ENCODE results near the gene SLC44A4. TPM values are rescaled to one million over a fixed set of nuclear protein-coding genes. Genes with fewer than 3 reads are reported as not detected.
A peak's percentile ranks its signal among the peaks of the same experiment; 100 is the strongest.

The SLC44A4 gene
- total RNA-seq, 1 donor from 2014 or later = 17.5 TPM

DNA sequence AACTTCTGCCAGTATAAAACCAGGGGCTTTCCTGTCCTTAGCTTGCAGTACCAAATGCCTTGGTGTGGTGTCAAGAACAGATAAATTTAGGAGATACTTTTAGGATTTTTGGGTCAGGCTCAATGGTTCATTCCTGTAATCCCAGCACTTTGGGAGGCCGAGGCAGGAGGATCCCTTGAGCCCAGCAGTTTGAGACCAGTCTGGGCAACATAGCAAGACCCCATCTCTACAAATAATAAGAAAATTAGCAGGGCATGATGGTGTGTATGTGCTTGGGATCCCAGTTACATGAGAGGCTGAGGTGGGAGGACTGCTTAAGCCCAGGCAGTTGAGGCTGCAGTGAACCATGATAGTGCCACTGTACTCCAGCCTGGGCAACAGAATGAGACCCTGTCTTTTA, 26.2 kb upstream of the SLC44A4 start:
- H3K4me3 Mint-ChIP-seq (ENCODE audit: low read depth) = no peak overlapping the region
- peaks cover 10% of the 10 kb centered on the region for H3K4me1 Mint-ChIP-seq (ENCODE audit: low read depth)
- H3K9me3 Mint-ChIP-seq (ENCODE audit: low read depth) = no peaks in the 10 kb centered on the region
- H3K27ac Mint-ChIP-seq = no peak overlapping the region
- H3K27me3 Mint-ChIP-seq = peaks cover 7% of the 10 kb centered on the region
- H3K36me3 Mint-ChIP-seq (ENCODE audit: insufficient read depth) = no peaks in the 10 kb centered on the region
- TF ChIP-seq, protein P1, sequence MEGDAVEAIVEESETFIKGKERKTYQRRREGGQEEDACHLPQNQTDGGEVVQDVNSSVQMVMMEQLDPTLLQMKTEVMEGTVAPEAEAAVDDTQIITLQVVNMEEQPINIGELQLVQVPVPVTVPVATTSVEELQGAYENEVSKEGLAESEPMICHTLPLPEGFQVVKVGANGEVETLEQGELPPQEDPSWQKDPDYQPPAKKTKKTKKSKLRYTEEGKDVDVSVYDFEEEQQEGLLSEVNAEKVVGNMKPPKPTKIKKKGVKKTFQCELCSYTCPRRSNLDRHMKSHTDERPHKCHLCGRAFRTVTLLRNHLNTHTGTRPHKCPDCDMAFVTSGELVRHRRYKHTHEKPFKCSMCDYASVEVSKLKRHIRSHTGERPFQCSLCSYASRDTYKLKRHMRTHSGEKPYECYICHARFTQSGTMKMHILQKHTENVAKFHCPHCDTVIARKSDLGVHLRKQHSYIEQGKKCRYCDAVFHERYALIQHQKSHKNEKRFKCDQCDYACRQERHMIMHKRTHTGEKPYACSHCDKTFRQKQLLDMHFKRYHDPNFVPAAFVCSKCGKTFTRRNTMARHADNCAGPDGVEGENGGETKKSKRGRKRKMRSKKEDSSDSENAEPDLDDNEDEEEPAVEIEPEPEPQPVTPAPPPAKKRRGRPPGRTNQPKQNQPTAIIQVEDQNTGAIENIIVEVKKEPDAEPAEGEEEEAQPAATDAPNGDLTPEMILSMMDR (IDR thresholded peaks at IDR 0.05; ENCODE audit: unreplicated experiment) = no peak
- DNase-seq (ENCODE audit: low spot score, unreplicated experiment) = no peak

DNA sequence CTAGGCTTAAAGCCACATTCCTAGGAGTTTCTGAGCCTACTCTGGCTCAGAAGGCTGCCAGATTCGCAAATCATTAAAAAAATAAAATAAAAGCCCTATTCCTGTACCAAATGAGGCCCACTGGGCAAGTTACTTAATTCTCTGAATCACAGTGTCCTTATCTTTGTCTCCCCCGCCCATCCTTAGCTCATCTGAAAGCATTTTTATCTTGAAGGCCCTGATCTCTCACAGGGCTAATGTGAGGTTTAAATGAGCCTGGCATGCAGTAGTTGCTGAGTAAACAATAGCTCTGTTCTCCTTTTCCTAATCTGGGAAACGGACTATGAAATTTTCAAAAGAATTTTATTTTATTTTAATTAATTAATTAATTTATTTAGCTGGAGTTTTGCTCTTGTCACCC, 25.2 kb upstream of the SLC44A4 start:
- peaks cover 2% of the 10 kb centered on the region for H3K36me3 Mint-ChIP-seq (ENCODE audit: insufficient read depth)
- H3K27ac Mint-ChIP-seq = no peak overlapping the region
- H3K27me3 Mint-ChIP-seq = peaks cover 7% of the 10 kb centered on the region
- no peak overlapping the region for H3K4me3 Mint-ChIP-seq (ENCODE audit: low read depth)
- peaks cover 14% of the 10 kb centered on the region for H3K4me1 Mint-ChIP-seq (ENCODE audit: low read depth)
- no peak for DNase-seq (ENCODE audit: low spot score, unreplicated experiment)
- H3K9me3 Mint-ChIP-seq (ENCODE audit: low read depth) = no peaks in the 10 kb centered on the region
- TF ChIP-seq, protein P1 (IDR thresholded peaks at IDR 0.05; ENCODE audit: unreplicated experiment) = no peak

DNA sequence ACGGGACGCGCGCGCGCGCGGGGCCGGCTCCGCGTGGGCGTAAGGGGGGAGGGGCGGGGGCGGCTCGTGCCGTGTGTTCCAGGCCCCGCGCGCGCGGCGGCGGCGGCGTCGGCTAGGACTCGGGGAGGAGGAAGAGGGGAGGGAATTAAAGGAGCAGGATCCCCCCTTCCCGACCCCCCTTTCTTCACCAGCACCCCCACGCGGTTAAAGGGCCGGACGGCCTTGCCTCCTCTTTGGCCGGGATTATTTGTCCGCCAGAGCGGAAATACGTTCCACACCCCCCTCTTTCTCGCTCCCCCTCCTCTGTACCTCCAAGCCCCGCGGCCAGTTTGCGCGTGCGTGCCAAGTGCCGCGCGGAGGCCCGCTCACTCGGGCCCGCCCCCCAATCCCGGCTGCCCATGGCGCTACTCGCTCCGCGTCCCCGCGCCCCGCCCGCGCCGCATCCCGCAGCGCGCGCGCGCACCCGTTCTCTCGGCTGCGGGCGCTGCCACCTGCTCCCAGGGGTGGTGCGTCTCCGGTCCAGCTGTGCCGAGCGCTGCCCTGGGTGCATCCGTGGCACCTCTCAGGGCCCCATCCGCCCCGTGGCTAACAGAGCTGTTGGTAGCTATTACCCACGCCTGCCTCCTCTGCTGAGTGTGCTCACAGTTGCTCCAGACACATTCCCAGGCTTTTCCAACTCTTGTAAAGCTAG, 23.3 kb upstream of the SLC44A4 start, which contains the start of gene ZBTB12:
Gene ZBTB12 (minus strand): TSS at position 134 of the 691 bp plus-strand sequence. CDS start 781 bp downstream, outside the sequence.
- no peaks in the 10 kb centered on the region for H3K9me3 Mint-ChIP-seq (ENCODE audit: low read depth)
- peak within 1 kb of the TSS; percentile 81 for H3K4me3 Mint-ChIP-seq (ENCODE audit: low read depth)
- TF ChIP-seq, protein P1 (IDR thresholded peaks at IDR 0.05; ENCODE audit: unreplicated experiment) = no peak
- peaks cover 7% of the 10 kb centered on the region for H3K27me3 Mint-ChIP-seq
- peaks cover 23% of the 10 kb centered on the region for H3K4me1 Mint-ChIP-seq (ENCODE audit: low read depth)
- H3K36me3 Mint-ChIP-seq (ENCODE audit: insufficient read depth) = peaks cover 2% of the 10 kb centered on the region
- DNase-seq (ENCODE audit: low spot score, unreplicated experiment) = peak; percentile 95
- peak within 1 kb of the TSS; percentile 94 for H3K27ac Mint-ChIP-seq

DNA sequence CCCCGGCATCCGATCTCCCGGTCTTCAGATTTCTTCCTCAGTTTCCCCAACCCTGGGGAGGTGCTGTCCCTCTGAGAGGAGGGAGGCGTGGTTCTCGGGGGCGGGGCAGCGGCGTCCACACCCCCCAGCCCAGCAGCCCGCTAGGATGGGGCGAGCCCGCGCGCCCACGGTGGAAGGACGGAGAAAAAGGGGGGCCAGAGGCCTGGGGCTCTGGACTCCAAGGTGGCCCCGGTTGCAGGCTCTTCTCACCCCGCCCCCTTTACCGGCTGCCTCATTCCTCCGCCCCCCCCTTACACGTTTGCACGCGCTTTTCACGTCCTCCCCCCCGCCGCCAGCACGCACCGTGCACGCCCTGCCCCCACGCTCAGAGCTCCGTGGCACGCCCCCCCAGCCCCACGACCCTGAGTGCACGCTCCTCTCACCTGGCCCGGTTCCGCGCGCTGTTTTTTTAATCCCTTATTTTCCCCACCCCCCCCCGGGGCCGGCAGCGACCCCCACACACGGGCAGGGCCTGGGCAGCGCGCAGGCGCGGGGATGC, 22.7 kb upstream of the SLC44A4 start:
- TF ChIP-seq, protein P1 (IDR thresholded peaks at IDR 0.05; ENCODE audit: unreplicated experiment) = no peak
- peaks cover 6% of the 10 kb centered on the region for H3K27me3 Mint-ChIP-seq
- H3K4me1 Mint-ChIP-seq (ENCODE audit: low read depth) = peaks cover 24% of the 10 kb centered on the region
- H3K27ac Mint-ChIP-seq = peak overlapping the region; percentile 86
- H3K4me3 Mint-ChIP-seq (ENCODE audit: low read depth) = peak overlapping the region; percentile 81
- no peaks in the 10 kb centered on the region for H3K9me3 Mint-ChIP-seq (ENCODE audit: low read depth)
- peaks cover 2% of the 10 kb centered on the region for H3K36me3 Mint-ChIP-seq (ENCODE audit: insufficient read depth)
- DNase-seq (ENCODE audit: low spot score, unreplicated experiment) = peak; percentile 34

DNA sequence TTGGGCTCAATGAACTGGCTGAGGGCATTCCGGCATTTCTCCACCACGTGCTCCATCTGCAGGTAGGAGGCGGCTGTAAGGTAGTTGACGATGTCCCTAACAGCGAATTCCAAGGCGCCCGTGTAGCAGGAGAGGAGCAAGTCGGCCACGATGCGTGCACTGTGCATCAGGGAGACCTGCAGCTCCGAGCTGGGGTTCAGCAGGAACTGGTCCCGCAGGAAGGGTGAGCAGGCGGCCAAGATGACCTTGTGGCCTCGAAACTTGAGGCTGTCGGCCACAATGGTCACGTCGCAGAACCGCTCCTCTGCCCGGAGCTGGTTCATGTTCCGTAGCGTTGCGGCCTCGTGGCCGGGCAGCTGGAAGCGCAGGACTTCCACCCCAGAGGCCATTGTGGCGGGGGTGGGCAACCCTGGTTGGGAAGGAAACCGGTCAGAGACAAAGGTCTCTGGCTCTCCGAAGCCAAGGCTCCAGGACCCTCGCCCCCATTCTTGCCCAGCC, 22.2 kb upstream of the SLC44A4 start:
- H3K4me1 Mint-ChIP-seq (ENCODE audit: low read depth) = peaks cover 26% of the 10 kb centered on the region
- H3K4me3 Mint-ChIP-seq (ENCODE audit: low read depth) = peak overlapping the region; percentile 81
- H3K9me3 Mint-ChIP-seq (ENCODE audit: low read depth) = no peaks in the 10 kb centered on the region
- DNase-seq (ENCODE audit: low spot score, unreplicated experiment) = no peak
- H3K36me3 Mint-ChIP-seq (ENCODE audit: insufficient read depth) = peaks cover 2% of the 10 kb centered on the region
- H3K27me3 Mint-ChIP-seq = peaks cover under 1% of the 10 kb centered on the region
- TF ChIP-seq, protein P1 (IDR thresholded peaks at IDR 0.05; ENCODE audit: unreplicated experiment) = no peak
- H3K27ac Mint-ChIP-seq = peak overlapping the region; percentile 86

Measured in progenitor cell of endocrine pancreas (in vitro differentiated cells).